Smooth muscle cell of the brain vasculature (primary cell): ENCODE results near the gene PHF11.

Experiments
- DNase-seq: peaks from one replicate; pipeline ENCODE4 v3.0.0-alpha.2; 2012; ENCODE audit warnings: low read depth, low spot score

Gene PHF11

GRCh38 chr13:49498206-49498605 is 2.5 kb downstream of the PHF11 start:
- DNase-seq, result no peak

GRCh38 chr13:49499889-49500660 is 4.3 kb downstream of the PHF11 start:
- DNase-seq, result no peak

GRCh38 chr13:49502954-49503353 is 7.2 kb downstream of the PHF11 start:
- no peak for DNase-seq

GRCh38 chr13:49503951-49504350 is 8.2 kb downstream of the PHF11 start:
- DNase-seq, result no peak

- DNase-seq, result no peak
Measured at GRCh38 chr13:49512578-49512977, 16.8 kb downstream of the PHF11 start.

- DNase-seq, result no peak
Measured at GRCh38 chr13:49516467-49516866, 20.7 kb downstream of the PHF11 start.

GRCh38 chr13:49517461-49517860 is 21.7 kb downstream of the PHF11 start:
- DNase-seq, result no peak

- DNase-seq, result no peak
Measured at GRCh38 chr13:49521224-49521623, 25.5 kb downstream of the PHF11 start.

- no peak for DNase-seq
Measured at GRCh38 chr13:49524740-49525501, 29.2 kb downstream of the PHF11 start.

- DNase-seq, result no peak
Measured at GRCh38 chr13:49527123-49527522, 31.4 kb downstream of the PHF11 start.

GRCh38 chr13:49528161-49528560 is 32.4 kb downstream of the PHF11 start:
- no peak for DNase-seq

- DNase-seq, result no peak
Measured at GRCh38 chr13:49530457-49530856, 34.7 kb downstream of the PHF11 start.

GRCh38 chr13:49532593-49532992 is 36.8 kb downstream of the PHF11 start:
- no peak for DNase-seq

- DNase-seq, result no peak
Measured at GRCh38 chr13:49533011-49533410, 37.3 kb downstream of the PHF11 start.

- no peak for DNase-seq
Measured at GRCh38 chr13:49533591-49534269, 38.0 kb downstream of the PHF11 start.

GRCh38 chr13:49536144-49536873 is 40.6 kb downstream of the PHF11 start:
- DNase-seq, result no peak

- DNase-seq, result no peak
Measured at GRCh38 chr13:49538404-49538803, 42.7 kb downstream of the PHF11 start.

GRCh38 chr13:49539313-49539712 is 43.6 kb downstream of the PHF11 start:
- no peak for DNase-seq

GRCh38 chr13:49539746-49540145 is 44.0 kb downstream of the PHF11 start:
- no peak for DNase-seq

GRCh38 chr13:49540552-49540951 is 44.8 kb downstream of the PHF11 start:
- DNase-seq, result no peak

GRCh38 chr13:49543656-49544055 is 47.9 kb downstream of the PHF11 start:
- no peak for DNase-seq

GRCh38 chr13:49545661-49546060 is 49.9 kb downstream of the PHF11 start:
- no peak for DNase-seq
